ENCODE data around the gene ALDH1A2. TPM values are rescaled to one million over a fixed set of nuclear protein-coding genes. Genes with fewer than 3 reads are reported as not detected.

The ALDH1A2 gene
- total RNA-seq, 2 experiments from 2014 or later, result 0.63 TPM; not detected in 1

DNA sequence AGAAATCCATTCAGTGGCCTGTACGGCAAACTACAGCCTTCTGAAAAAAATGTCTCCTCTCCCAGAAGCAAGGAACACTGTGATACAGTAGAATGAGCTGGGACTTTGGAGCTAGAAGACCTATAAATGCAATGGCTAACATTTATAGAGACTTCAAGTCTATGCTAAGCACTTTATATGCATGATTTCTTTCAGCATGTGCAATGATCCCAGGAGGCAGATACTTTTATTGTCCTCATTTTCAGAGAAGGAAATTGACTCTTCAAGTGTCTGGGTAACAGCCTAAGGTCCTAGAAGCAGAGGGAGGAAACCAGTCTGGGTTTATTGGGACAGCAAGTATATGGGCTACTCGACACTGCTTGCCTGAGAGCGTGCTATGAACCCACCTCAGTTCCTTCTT lies 140.9 kb downstream of the ALDH1A2 start:
- H3K36me3 Mint-ChIP-seq (ENCODE audit: low read depth), result no peaks in the 10 kb centered on the region
- CTCF ChIA-PET, result no interaction called here

DNA sequence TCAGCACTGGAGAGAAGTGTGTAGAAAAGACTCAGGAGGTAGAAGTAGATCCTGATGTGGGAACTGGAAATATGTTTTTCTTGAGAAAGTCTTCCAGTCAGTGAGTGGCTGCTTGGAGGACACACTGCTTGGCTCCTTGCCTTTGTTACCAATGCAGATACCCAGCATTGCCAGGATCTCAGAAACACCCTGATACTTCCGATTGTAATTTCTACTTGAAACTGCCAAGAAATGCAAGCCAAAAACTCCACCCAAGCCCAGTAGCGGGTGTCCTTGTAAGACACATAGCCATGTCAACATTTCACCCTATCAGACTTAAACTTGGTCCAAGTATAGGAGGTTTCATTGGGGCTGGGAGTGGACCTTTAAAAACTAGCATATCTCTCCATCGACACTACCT lies 141.8 kb downstream of the ALDH1A2 start:
- Mint-ChIP-seq H3K27me3 (peaks cover 7% of the 10 kb centered on the region), H3K4me3 (no peak overlapping the region), H3K9me3 (no peaks in the 10 kb centered on the region), H3K36me3 (ENCODE audit: low read depth) (no peaks in the 10 kb centered on the region), H3K4me1 (no peaks in the 10 kb centered on the region), H3K27ac (no peak overlapping the region)
- POLR2A ChIA-PET, result no interaction called here
- DNase-seq, result no peak
- CTCF ChIA-PET, result no interaction called here

More for the DNA sequence above, 140.9 kb downstream of the ALDH1A2 start:
- H3K4me3 Mint-ChIP-seq, result no peak overlapping the region
- no peaks in the 10 kb centered on the region for H3K4me1 Mint-ChIP-seq
- POLR2A ChIA-PET, result no interaction called here
- no peak for DNase-seq
- H3K9me3 Mint-ChIP-seq, result no peaks in the 10 kb centered on the region
- no peak overlapping the region for H3K27ac Mint-ChIP-seq
- H3K27me3 Mint-ChIP-seq, result peaks cover 7% of the 10 kb centered on the region

DNA sequence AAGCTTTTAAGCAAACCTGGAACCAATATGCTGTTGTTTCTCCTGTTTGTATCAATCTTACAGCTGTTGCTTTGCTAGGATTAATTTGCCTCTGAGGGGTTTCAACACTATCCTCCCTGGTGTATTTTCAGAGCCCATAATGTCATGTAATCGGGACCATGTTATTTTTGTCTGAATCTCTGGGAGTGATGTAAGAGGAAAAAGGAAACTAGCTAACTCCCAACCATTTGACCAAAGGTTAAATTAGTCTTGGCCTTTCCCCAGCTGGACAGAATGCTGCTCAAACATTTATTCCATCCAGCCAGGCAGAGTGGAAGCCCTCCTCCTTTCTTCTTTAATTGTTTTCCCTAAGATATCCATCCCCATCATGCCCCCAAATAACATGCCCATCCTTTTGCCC lies 142.2 kb downstream of the ALDH1A2 start:
- ChIA-PET CTCF (no interaction called here), POLR2A (no interaction called here)
- Mint-ChIP-seq H3K4me3 (no peak overlapping the region), H3K27me3 (peaks cover 7% of the 10 kb centered on the region), H3K9me3 (no peaks in the 10 kb centered on the region), H3K4me1 (no peaks in the 10 kb centered on the region), H3K36me3 (ENCODE audit: low read depth) (no peaks in the 10 kb centered on the region), H3K27ac (no peak overlapping the region)
- DNase-seq, result no peak

DNA sequence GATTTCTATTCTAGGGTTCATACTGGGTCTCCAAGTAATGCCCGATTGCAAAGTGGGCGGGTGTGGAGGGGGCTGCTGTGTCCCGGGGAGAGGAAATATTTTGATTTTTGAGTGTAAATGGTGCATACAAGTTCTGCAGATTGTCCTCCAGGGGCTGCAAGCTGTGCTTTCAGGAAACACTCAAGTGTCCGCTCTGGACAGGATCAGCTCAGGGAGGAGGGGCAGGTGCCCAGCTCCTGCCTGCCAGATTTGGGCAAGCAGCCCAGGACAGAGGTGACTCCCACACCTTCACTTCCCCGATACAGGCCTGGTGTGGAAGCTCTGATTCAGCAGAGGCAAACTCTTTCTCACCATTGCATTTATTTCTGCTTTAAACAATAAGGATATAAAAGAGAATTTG lies 142.7 kb downstream of the ALDH1A2 start:
- Mint-ChIP-seq H3K9me3 (no peaks in the 10 kb centered on the region), H3K4me1 (no peaks in the 10 kb centered on the region), H3K4me3 (no peak overlapping the region), H3K27ac (no peak overlapping the region), H3K36me3 (ENCODE audit: low read depth) (no peaks in the 10 kb centered on the region), H3K27me3 (peaks cover 7% of the 10 kb centered on the region)
- CTCF ChIA-PET, result interaction anchor here (0.6 kb wide), 1 partner anchor 172 kb away, joined by 3 read pairs; no protein-coding TSS in a partner anchor
- POLR2A ChIA-PET, result no interaction called here
- no peak for DNase-seq

DNA sequence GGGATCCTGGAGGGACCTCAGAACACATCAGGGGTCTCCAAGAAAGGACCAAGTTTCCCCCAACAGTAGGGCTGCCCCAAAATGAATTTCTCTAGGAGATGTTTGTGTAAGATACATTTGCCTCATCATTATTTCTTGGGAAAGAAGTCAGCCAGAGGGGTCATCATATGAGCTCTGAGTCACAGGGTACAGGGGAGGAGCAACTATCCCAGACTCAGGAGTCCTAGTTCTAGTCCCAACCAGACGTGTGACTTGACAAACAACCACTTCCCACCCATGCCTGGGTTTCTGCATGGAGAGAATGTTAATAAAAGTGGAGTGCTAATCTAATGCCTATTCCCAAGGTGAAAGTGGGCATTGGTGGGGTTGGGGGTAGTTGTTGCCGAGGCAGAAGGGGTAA lies 144.1 kb downstream of the ALDH1A2 start:
- POLR2A ChIA-PET, result no interaction called here
- Mint-ChIP-seq H3K9me3 (no peaks in the 10 kb centered on the region), H3K36me3 (ENCODE audit: low read depth) (no peaks in the 10 kb centered on the region), H3K4me3 (no peak overlapping the region), H3K4me1 (no peaks in the 10 kb centered on the region), H3K27me3 (peaks cover 7% of the 10 kb centered on the region), H3K27ac (no peak overlapping the region)
- DNase-seq, result no peak
- CTCF ChIA-PET, result no interaction called here

DNA sequence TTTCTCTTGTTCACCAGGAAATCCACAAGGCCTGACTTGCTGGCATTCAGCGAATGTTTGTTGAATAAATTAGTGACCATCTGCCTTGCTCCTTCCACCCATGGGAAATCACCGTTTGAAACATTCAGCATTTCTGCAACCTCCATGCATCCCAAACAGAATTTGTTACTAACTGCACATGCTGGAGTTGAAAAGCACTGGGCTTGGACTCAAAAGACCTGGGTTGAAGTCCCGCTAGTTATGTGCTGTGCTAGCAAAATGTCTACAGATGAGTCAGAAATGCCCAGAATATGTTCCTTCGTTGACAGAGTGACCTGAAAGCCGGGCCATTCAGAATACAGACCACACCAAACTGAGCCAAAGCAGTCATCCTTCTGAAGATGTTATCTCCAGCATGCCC lies 144.6 kb downstream of the ALDH1A2 start:
- no peak for DNase-seq
- CTCF ChIA-PET, result no interaction called here
- peaks cover 7% of the 10 kb centered on the region for H3K27me3 Mint-ChIP-seq
- no peaks in the 10 kb centered on the region for H3K4me1 Mint-ChIP-seq
- POLR2A ChIA-PET, result no interaction called here
- no peaks in the 10 kb centered on the region for H3K36me3 Mint-ChIP-seq (ENCODE audit: low read depth)
- H3K9me3 Mint-ChIP-seq, result no peaks in the 10 kb centered on the region
- H3K4me3 Mint-ChIP-seq, result no peak overlapping the region
- no peak overlapping the region for H3K27ac Mint-ChIP-seq

DNA sequence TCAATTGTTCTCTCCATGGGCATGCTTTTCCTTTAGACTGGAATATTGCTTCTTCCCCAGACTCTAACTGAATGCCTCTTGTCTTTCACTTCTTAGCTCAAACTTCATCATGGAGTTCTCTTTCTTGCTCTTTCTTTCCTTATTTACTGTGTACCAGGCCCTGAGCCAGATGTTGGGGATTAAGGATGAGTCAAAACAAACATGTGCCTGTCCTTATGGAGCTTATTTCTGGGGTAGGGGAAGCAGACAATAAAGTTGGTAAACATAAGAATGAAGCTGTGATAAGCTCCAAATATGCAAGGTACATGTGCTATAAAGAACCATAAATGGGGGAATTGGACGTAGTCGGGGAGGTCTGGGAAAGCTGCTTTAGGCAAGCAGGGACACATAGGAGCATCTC lies 145.8 kb downstream of the ALDH1A2 start:
- Mint-ChIP-seq H3K27ac (no peak overlapping the region), H3K9me3 (no peaks in the 10 kb centered on the region), H3K4me3 (no peak overlapping the region), H3K4me1 (no peaks in the 10 kb centered on the region), H3K27me3 (peaks cover 3% of the 10 kb centered on the region), H3K36me3 (ENCODE audit: low read depth) (no peaks in the 10 kb centered on the region)
- no peak for DNase-seq
- ChIA-PET CTCF (no interaction called here), POLR2A (no interaction called here)

DNA sequence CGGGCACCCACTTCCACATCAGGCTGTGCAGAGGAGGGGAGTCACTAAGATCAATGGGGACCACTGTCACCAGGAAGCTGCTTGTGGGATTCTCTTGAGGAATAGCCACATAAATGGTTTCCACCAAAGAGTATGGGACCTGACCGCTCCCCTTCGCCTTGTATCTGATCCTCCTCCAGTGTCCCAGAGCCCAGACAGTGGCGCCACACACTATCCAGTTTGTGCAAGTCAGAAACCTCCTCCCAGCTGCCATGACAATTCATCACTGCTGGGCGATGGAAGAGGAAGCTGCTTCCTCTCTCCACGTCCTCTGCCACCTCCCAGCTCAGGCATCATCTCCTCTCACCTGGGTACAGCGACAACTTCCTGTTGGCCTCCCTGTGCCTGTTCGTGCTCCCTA lies 147.5 kb downstream of the ALDH1A2 start:
- Mint-ChIP-seq H3K36me3 (ENCODE audit: low read depth) (no peaks in the 10 kb centered on the region), H3K4me1 (no peaks in the 10 kb centered on the region), H3K4me3 (no peak overlapping the region), H3K27ac (no peak overlapping the region), H3K27me3 (peaks cover 3% of the 10 kb centered on the region), H3K9me3 (no peaks in the 10 kb centered on the region)
- no peak for DNase-seq
- POLR2A ChIA-PET, result no interaction called here
- CTCF ChIA-PET, result no interaction called here

DNA sequence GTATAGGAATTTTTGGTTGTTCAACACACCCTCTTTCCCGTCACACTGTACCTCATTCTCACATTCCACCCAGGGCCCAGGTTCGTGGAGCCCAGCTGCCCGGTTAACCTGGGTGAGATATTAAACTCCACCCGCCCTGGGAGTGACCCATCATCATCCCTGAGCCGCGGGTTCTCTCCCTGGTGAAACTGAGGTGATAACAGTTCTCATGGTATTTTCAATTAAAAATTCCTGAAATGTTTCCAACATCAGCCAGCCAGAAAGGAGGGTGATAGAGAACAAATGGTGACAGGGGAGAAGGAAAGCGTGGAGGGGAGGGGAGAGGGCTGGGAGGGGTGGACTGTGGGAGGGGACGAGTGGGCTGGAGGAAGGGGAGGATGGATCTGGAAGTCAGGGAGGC lies 148.8 kb downstream of the ALDH1A2 start:
- Mint-ChIP-seq H3K27ac (no peak overlapping the region), H3K4me1 (no peaks in the 10 kb centered on the region), H3K9me3 (no peaks in the 10 kb centered on the region), H3K36me3 (ENCODE audit: low read depth) (no peaks in the 10 kb centered on the region), H3K4me3 (no peak overlapping the region), H3K27me3 (peaks cover 7% of the 10 kb centered on the region)
- ChIA-PET POLR2A (no interaction called here), CTCF (no interaction called here)
- no peak for DNase-seq

DNA sequence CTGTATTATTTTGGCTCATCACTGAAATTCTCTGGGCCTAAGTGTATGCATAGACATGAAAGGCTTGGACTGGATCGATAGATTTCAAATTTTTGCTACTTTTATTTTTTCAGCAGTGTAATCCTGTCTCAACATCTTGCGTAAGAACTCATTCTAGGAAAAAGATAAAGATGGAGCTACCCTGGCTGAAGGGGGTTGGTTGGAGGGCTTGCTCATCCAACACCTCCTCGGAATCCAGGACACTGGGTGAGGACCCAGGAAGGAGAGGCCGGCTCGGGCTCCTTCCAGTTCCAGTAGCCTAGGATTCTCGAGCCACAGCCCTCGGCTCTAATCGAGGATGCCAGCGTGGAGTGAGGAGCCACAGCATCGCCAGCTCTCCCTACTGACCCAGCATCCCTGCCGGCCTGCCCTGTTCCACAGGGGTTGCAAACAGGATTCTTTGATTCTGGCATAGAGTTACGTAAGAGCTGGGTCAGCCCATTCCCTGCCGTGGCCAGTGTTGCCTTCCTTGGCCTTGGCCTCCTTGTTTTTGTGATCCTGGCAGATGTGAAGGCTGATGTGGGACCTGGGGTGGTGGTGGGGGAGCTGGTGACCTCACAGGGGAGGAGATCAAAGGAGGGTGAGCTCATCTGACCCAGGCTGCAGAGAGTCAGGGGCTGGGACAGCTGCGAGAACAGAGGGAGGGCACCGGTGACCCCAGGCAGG lies 149.5 kb downstream of the ALDH1A2 start:
- no peak overlapping the region for H3K27ac Mint-ChIP-seq
- CTCF ChIA-PET, result no interaction called here

DNA sequence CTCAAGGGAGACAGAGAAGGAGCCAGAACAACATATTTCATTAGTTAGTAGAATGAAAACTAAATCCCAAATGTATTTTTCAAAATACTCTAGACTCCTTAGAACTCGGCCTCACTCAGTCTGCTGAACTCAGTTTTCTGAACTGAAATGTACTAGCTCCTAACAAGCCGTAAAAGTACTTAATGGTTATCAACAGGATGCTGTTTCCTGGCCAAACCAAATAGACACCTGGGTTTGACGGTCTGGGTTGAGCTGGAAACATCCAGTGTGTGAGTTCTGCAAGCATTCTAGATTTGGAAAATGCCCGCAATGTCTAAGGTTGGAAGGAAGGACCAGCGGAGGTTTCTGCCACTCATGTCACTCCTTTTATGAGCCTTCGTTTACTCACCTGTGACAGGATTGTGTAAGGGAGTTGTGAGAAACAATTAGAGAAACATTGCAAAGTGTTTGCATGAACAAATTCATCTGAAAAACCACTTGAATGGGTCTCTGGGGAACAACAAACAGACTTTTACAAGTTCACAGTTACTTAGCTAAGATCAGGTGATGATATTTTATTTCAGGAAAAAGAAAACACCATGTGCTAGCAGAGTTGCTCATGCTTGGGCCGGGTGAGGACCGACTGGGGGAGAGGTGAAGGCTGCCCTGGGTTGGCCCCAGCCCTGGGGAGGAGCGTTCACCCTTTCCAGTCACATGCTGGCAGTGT lies 151.0 kb downstream of the ALDH1A2 start:
- CTCF ChIA-PET, result no interaction called here
- no peaks in the 10 kb centered on the region for H3K9me3 Mint-ChIP-seq

More for the DNA sequence above, 149.5 kb downstream of the ALDH1A2 start:
- no peak overlapping the region for H3K4me3 Mint-ChIP-seq
- no peak for DNase-seq
- no peaks in the 10 kb centered on the region for H3K4me1 Mint-ChIP-seq
- no peaks in the 10 kb centered on the region for H3K36me3 Mint-ChIP-seq (ENCODE audit: low read depth)
- no peaks in the 10 kb centered on the region for H3K9me3 Mint-ChIP-seq
- H3K27me3 Mint-ChIP-seq, result peaks cover 7% of the 10 kb centered on the region
- POLR2A ChIA-PET, result no interaction called here

DNA sequence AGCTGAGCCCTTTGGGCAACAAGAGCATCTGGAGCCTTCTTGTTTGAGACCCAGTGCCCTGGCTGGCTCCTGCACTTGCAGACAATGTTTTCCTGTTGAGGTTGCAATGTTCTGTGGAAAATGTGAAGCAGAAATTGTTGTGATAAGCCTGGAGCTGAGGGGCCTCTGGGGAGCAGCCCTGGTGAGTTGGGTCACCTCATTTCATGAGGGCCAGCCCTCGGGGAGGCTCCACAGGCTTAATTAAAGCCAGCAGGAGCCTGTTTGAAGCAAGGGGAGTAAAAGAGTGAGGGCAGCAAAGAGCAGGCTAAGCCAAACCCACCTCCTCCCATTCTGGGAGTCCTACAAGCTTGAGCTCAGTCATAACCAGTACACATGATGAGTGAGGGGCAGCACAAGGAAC lies 154.3 kb downstream of the ALDH1A2 start:
- ChIA-PET CTCF (no interaction called here), POLR2A (no interaction called here)
- Mint-ChIP-seq H3K36me3 (ENCODE audit: low read depth) (no peaks in the 10 kb centered on the region), H3K27me3 (peaks cover 9% of the 10 kb centered on the region), H3K4me3 (no peak overlapping the region), H3K27ac (no peak overlapping the region), H3K4me1 (no peaks in the 10 kb centered on the region), H3K9me3 (no peaks in the 10 kb centered on the region)
- DNase-seq, result no peak

More for the DNA sequence above, 151.0 kb downstream of the ALDH1A2 start:
- POLR2A ChIA-PET, result no interaction called here
- Mint-ChIP-seq H3K36me3 (ENCODE audit: low read depth) (no peaks in the 10 kb centered on the region), H3K4me1 (no peaks in the 10 kb centered on the region), H3K27me3 (peaks cover 7% of the 10 kb centered on the region), H3K4me3 (no peak overlapping the region), H3K27ac (no peak overlapping the region)
- no peak for DNase-seq

DNA sequence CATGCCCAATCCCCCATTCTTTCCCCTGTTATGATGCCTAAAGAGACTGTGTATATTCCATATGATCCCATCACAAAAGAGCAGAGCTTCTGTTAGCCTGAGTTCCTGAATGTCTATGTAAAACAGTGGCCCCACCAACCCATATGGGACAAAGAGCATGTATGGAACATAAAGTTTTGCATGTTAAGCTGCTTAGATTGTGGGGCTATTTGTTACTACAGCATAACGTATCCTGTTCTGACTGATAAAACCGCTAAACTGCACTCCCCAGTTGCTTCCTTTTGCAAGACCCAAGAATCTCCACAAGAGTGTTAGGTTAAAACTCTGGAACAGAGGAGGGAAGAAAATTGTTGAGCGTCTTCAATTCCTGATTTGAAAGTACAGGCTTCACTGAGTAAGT lies 154.8 kb downstream of the ALDH1A2 start:
- H3K36me3 Mint-ChIP-seq (ENCODE audit: low read depth), result no peaks in the 10 kb centered on the region
- no peak overlapping the region for H3K27ac Mint-ChIP-seq
- H3K27me3 Mint-ChIP-seq, result peaks cover 9% of the 10 kb centered on the region
- CTCF ChIA-PET, result no interaction called here
- no peak for DNase-seq
- H3K4me3 Mint-ChIP-seq, result no peak overlapping the region
- no peaks in the 10 kb centered on the region for H3K9me3 Mint-ChIP-seq
- POLR2A ChIA-PET, result no interaction called here
- H3K4me1 Mint-ChIP-seq, result no peaks in the 10 kb centered on the region

DNA sequence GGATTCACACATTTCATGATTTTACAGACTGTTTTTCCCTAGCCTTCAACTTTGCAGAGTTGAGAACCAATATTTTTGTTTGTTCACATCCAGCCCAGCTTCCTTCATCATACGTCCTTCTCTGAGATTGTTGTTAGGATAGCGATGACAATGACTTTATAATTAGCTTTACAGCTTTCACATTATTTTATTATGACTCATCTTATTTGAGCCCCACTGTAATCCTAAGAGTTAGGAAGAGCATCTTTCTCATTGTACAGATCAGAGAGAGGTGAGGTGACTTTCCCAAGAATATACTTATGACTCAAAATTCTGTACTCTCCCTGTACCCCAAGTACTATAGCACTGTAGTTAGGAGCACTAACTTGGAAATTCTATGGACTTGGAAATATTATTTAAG lies 156.1 kb downstream of the ALDH1A2 start:
- Mint-ChIP-seq H3K27ac (no peak overlapping the region), H3K4me3 (no peak overlapping the region)
- CTCF ChIA-PET, result no interaction called here

More for the DNA sequence above, 156.1 kb downstream of the ALDH1A2 start:
- DNase-seq, result no peak
- H3K9me3 Mint-ChIP-seq, result no peaks in the 10 kb centered on the region
- H3K27me3 Mint-ChIP-seq, result peaks cover 9% of the 10 kb centered on the region
- no peaks in the 10 kb centered on the region for H3K4me1 Mint-ChIP-seq
- POLR2A ChIA-PET, result no interaction called here
- H3K36me3 Mint-ChIP-seq (ENCODE audit: low read depth), result no peaks in the 10 kb centered on the region

All from activated CD4-positive, alpha-beta memory T cell treated with anti-CD3 and anti-CD28 coated beads, Interleukin-2, amount 10 ng/mL, durations not matched to agents 7 days and 5 days (primary cell).